Measurements from ENCODE around the gene HS3ST1. TPM values are rescaled to one million over a fixed set of nuclear protein-coding genes. Genes with fewer than 3 reads are reported as not detected.

Gene HS3ST1
- total RNA-seq, 1 experiment from 2014 or later, result 0.21 TPM

DNA sequence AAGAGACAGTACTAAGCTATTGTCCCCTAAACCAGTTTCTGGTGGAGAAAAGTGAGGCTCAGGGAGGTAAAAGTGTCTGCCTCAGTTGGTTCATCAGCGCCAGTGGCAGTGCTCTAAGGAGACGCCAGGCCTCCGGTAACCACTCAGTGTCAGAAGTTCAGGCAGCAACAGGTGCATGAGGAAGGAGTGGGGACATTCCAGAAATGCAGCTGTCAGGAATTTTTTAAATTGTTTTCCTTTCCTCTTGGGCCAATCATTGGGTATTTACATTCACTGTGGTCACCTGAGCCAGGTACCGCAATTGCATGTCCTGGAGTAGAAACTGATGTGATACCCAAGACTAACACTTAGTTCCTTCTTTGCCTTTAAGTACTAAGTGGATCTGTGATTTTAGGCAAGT, 40.2 kb upstream of the HS3ST1 start:
- in situ Hi-C loops (cut with HindIII; ENCODE audit: low pct_unique_long_range_greater_than_20kb, low sequenced_read_pairs), result no loop called here
- Histone ChIP-seq H3K4me3 (ENCODE audit: low read depth in 2 of 2, low read length in 2 of 2) (no peak overlapping the region), H3K36me3 (ENCODE audit: control insufficient read depth, insufficient read depth, low read length) (no peaks in the 10 kb centered on the region), H3K27me3 (ENCODE audit: control insufficient read depth, insufficient read depth, low read length) (no peaks in the 10 kb centered on the region), H3K27ac (ENCODE audit: low read length) (no peak overlapping the region), H3K9me3 (ENCODE audit: control insufficient read depth, insufficient read depth, low read depth, low read length) (no peaks in the 10 kb centered on the region), H3K4me1 (ENCODE audit: control insufficient read depth, insufficient read depth, low read length) (no peaks in the 10 kb centered on the region)
- TF ChIP-seq REST (IDR thresholded peaks at IDR 0.05; ENCODE audit: insufficient read depth in 1 of 2, low read depth in 2 of 2, low read length in 1 of 2) (no peak), SIN3A (IDR thresholded peaks at IDR 0.05; ENCODE audit: borderline replicate concordance, insufficient read depth, low read depth, low read length) (no peak), TCF7L2 (IDR thresholded peaks at IDR 0.05; ENCODE audit: low read depth, low read length) (no peak), POLR2AphosphoS5 (IDR thresholded peaks at IDR 0.05; ENCODE audit: low read depth, low read length) (no peak)
- TF ChIP-seq, protein P1, sequence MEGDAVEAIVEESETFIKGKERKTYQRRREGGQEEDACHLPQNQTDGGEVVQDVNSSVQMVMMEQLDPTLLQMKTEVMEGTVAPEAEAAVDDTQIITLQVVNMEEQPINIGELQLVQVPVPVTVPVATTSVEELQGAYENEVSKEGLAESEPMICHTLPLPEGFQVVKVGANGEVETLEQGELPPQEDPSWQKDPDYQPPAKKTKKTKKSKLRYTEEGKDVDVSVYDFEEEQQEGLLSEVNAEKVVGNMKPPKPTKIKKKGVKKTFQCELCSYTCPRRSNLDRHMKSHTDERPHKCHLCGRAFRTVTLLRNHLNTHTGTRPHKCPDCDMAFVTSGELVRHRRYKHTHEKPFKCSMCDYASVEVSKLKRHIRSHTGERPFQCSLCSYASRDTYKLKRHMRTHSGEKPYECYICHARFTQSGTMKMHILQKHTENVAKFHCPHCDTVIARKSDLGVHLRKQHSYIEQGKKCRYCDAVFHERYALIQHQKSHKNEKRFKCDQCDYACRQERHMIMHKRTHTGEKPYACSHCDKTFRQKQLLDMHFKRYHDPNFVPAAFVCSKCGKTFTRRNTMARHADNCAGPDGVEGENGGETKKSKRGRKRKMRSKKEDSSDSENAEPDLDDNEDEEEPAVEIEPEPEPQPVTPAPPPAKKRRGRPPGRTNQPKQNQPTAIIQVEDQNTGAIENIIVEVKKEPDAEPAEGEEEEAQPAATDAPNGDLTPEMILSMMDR (IDR thresholded peaks at IDR 0.05), result no peak
- DNase-seq (ENCODE audit: low read depth, low spot score), result no peak
- ChIA-PET POLR2A (no interaction called here), CTCF (no interaction called here)
- no TSS peak for BruUV-seq (replicated peaks)
- intact Hi-C loops (cut with micrococcal nuclease; ENCODE audit: unreplicated experiment), result no loop called here
- ATAC-seq, result no peak

GRCh38 chr4:11467931-11468330, 39.2 kb upstream of the HS3ST1 start:
- H3K4me3 ChIP-seq (ENCODE audit: low read depth in 2 of 2, low read length in 2 of 2), result no peak overlapping the region
- H3K27ac ChIP-seq (ENCODE audit: low read length), result no peak overlapping the region
- DNase-seq (ENCODE audit: low read depth, low spot score) (no peak), ATAC-seq (no peak)
- ChIA-PET POLR2A (no interaction called here), CTCF (no interaction called here)
- no TSS peak for BruUV-seq (replicated peaks)
- in situ Hi-C loops (cut with HindIII; ENCODE audit: low pct_unique_long_range_greater_than_20kb, low sequenced_read_pairs) (no loop called here), intact Hi-C loops (cut with micrococcal nuclease; ENCODE audit: unreplicated experiment) (no loop called here)
- H3K4me1 ChIP-seq (ENCODE audit: control insufficient read depth, insufficient read depth, low read length), result no peaks in the 10 kb centered on the region
- H3K9me3 ChIP-seq (ENCODE audit: control insufficient read depth, insufficient read depth, low read depth, low read length), result no peaks in the 10 kb centered on the region
- no peaks in the 10 kb centered on the region for H3K27me3 ChIP-seq (ENCODE audit: control insufficient read depth, insufficient read depth, low read length)
- TF ChIP-seq POLR2AphosphoS5 (IDR thresholded peaks at IDR 0.05; ENCODE audit: low read depth, low read length), result no peak
- no peaks in the 10 kb centered on the region for H3K36me3 ChIP-seq (ENCODE audit: control insufficient read depth, insufficient read depth, low read length)

DNA sequence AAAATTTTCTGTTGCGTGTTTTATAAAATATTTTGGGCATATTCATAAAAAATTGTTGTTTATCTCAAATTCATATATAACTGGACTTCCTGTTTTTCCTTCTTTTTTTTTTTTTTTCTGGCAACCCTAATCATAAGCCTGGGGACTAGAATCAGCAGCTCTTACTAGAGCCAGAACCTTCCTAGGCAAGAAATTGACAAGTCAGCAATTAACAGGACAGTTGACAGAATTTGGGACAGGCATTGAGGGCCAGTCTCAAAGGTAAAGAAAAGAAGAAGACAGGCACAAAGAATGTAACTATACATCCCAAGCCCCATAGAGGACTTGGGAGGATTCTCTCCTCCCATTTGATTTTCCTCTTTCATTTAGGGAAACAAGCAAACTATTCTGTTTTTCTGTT, 35.0 kb upstream of the HS3ST1 start:
- no peaks in the 10 kb centered on the region for H3K9me3 ChIP-seq (ENCODE audit: control insufficient read depth, insufficient read depth, low read depth, low read length)
- in situ Hi-C loops (cut with HindIII; ENCODE audit: low pct_unique_long_range_greater_than_20kb, low sequenced_read_pairs), result no loop called here
- no peak for TF ChIP-seq POLR2AphosphoS5 (IDR thresholded peaks at IDR 0.05; ENCODE audit: low read depth, low read length)
- TF ChIP-seq TCF7L2 (IDR thresholded peaks at IDR 0.05; ENCODE audit: low read depth, low read length), result no peak
- TF ChIP-seq SIN3A (IDR thresholded peaks at IDR 0.05; ENCODE audit: borderline replicate concordance, insufficient read depth, low read depth, low read length), result no peak
- TF ChIP-seq, protein P1 (IDR thresholded peaks at IDR 0.05), result no peak
- TF ChIP-seq REST (IDR thresholded peaks at IDR 0.05; ENCODE audit: insufficient read depth in 1 of 2, low read depth in 2 of 2, low read length in 1 of 2), result no peak
- no peak for DNase-seq (ENCODE audit: low read depth, low spot score)
- H3K4me3 ChIP-seq (ENCODE audit: low read depth in 2 of 2, low read length in 2 of 2), result no peak overlapping the region
- intact Hi-C loops (cut with micrococcal nuclease; ENCODE audit: unreplicated experiment), result no loop called here
- ChIA-PET CTCF (no interaction called here), POLR2A (no interaction called here)
- no TSS peak for BruUV-seq (replicated peaks)
- H3K27me3 ChIP-seq (ENCODE audit: control insufficient read depth, insufficient read depth, low read length), result no peaks in the 10 kb centered on the region
- H3K4me1 ChIP-seq (ENCODE audit: control insufficient read depth, insufficient read depth, low read length), result no peaks in the 10 kb centered on the region
- H3K36me3 ChIP-seq (ENCODE audit: control insufficient read depth, insufficient read depth, low read length), result no peaks in the 10 kb centered on the region
- no peak for ATAC-seq
- no peak overlapping the region for H3K27ac ChIP-seq (ENCODE audit: low read length)

All from Panc1 (cell line).